DMS114 treated with DMSO at 0.1 percent for 48 hours (cell line): ENCODE results near the gene MYOCOS.
"Not testable (repeated sequence)": the region's sequence is repeated elsewhere in the genome, so short reads cannot be mapped to it uniquely, and the experiment has no call there.

Experiments
- DNase-seq: peaks from one replicate; lab custom pipeline; 2025; ENCODE audit not compliant: unreplicated experiment; lab: John Stamatoyannopoulos, UW

MYOCOS gene

GRCh38 chr1:171622152-171622462, at the start of gene MYOCOS:
Gene MYOCOS (plus strand): TSS chr1:171622243. CDS start chr1:171623884, 1,641 bp downstream.
- no peak for DNase-seq

DNA sequence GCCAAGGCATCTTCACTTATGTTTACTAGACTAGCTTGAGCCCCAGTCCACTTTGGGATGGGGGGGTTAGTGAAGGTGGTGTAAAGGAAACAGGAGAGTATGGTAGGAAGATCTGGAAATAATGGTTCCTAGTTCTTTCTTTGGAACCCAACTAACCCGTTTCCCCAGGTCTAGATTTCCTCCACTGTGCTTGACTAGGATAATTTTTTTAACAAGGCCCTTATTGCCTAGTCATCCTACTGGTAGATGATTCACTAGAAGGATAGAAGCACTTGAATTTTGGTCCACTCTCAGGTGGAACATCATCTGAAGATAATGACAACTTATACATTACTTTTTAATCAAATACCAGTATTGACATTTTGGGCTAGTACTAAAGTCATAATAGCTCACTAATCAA, 45.9 kb upstream of the MYOCOS start:
- no peak for DNase-seq

DNA sequence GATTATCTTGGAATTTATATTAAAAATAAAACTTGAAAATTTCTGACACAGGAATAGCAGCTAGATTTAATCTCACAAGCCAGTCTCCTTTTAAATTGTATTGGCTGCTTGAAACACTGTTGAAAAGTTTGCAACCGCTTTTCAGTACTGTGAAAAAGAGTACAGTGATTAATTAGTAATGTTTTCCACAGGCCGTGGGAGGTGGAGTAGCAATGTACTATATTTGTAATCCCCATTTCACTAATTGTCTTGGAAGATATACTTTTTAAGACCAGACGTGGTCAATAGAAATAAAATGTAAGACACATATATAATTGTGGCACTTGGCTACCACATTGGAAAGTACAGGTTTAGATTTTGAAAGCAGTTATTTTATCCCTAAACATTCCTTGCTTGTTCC, 40.8 kb upstream of the MYOCOS start:
- DNase-seq: no peak

DNA sequence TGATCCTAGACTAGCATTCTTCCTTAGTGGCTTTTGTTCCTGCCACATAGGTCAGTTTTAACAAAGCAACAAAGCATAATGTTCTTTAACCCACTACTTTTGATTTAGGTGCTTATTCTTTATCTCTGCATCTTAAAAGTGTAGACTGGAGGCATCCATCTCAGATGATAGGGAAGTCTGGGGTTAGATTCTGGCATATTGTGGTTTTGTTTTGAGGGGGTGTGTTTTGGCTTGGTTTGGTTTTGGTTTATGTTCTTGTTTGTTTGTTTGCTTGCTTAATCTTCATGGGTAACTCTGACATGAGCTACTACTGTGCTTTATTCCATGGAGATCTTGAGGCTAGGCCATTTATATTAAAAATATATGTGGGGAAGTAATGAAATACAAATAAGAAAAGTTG, 40.3 kb upstream of the MYOCOS start:
- DNase-seq: no peak

DNA sequence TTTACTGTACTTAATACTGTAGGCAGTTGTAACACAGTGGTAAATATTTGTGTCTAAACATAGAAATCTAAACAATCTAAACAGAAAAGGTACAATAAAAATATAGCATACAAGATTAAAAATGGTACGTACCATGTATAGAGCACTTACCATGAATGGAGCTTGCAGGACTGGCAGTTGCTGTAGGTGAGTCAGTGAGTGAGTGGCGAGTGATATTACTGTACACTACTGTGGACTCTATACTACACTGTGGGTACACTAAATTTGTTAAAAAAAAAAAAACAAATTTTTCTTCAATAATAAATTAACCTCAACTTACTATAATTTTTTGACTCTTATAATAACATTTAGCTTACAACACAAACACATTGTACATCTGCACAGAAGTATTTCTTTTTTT, 39.5 kb upstream of the MYOCOS start:
- DNase-seq: no peak

- DNase-seq: no peak
Measured at GRCh38 chr1:171583591-171584201, 38.3 kb upstream of the MYOCOS start.

DNA sequence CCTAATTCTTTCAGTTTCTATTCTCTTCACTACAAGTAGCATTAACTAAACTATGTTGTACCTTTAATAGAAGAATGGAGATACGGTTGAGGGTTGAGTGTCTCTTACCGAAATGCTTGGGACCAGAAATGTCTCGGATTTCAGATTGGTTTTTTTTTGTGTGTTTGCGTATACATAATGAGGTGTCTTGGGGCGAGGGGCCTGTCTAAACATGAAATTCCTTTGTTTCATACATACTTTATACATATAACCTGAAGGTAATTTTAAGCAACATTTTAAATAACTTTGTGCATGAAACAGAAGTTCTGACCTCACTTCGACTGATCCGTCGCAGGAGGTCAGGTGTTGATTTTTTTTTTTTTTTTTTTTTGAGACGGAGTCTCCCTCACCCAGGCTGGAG, 36.3 kb upstream of the MYOCOS start:
- DNase-seq: no peak

GRCh38 chr1:171588230-171588629, 33.8 kb upstream of the MYOCOS start:
- no peak for DNase-seq

DNA sequence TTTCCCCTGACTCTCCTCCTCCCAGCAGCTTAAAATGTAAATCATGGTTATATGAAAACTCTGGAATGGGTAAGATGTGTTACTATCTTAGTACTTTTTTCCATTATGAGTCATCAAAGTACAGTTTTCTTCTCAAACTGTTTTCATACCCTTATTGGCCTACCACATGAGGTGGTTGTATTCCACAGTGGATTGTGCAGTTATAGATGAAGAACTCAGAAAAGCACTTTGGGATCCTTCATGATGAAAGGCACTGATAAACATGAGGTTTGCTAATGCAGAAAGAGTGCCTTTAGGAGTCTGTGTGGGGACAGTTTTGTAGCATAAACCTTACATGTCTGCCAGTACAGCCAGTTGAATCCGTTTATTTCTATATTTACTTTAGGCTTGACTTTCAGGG, 32.0 kb upstream of the MYOCOS start:
- no peak for DNase-seq

GRCh38 chr1:171595324-171595723, 26.7 kb upstream of the MYOCOS start:
- no peak for DNase-seq

DNA sequence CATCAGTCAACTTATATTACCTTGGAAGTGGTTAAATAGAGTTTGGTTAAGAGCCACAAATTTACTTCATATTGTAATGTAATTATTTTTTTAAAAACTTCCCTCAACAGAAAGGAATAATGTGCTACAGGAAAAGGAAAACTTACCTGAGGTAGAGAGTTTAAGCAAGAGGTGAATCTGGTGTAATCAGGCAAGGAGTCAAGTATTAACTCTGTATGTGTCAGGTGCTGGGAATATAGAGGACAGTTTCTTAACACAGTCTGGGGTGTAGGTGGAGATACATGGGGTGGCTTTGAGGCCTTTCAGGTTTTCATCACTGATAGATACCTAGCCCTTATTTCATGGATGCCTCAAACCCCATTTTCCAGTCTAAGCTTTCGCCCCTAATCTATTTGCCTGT, 25.9 kb upstream of the MYOCOS start:
- no peak for DNase-seq

- no peak for DNase-seq
Measured at GRCh38 chr1:171596705-171597104, 25.3 kb upstream of the MYOCOS start.

DNA sequence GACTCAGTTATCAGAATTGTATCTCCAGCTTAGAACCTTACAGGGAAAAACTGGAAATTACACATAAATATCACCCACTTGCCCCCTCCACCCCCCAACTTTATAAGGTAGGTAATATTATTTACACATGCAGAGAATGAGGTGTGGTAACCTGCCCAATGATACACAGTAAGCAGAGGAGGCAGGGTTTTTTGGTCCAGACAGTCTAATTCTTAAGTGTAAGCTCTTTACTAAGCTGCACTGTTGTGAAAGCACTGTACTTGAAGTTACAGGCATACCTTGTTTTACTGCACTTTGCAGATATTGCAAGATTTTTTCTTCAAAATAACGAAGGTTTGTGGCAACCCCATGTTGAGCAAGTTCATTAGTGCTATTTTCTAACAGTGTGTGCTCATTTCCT, 24.8 kb upstream of the MYOCOS start:
- DNase-seq: no peak

- not testable (repeated sequence) for DNase-seq
Measured at GRCh38 chr1:171600310-171600709, 21.7 kb upstream of the MYOCOS start.

GRCh38 chr1:171600862-171601261, 21.2 kb upstream of the MYOCOS start:
- DNase-seq: no peak

- DNase-seq: not testable (repeated sequence)
Measured at GRCh38 chr1:171603042-171603441, 19.0 kb upstream of the MYOCOS start.

DNA sequence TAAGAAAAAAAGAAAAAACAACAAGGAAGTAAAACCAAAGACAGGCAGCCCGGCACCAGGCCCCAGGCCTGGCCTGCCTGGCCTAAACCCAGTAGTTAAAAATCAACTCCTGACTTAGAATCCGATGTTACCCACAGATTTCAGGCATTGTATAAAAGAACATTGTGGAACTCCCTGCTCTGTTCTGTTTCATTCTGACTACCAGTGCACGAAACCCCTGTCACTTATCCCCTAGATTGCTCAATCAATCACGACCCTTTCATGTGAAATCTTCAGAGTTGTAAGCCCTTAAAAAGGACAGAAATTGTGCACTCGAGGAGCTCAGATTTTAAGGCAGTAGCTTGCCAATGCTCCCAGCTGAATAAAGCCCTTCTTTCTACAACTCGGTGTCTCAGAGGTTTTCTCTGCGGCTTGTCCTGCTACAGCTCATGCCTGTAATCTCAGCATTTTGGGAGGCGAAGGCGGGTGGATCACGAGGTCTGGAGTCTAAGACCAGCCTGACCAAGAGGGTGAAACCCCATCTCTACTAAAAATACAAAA, 15.6 kb upstream of the MYOCOS start:
- no peak for DNase-seq

DNA sequence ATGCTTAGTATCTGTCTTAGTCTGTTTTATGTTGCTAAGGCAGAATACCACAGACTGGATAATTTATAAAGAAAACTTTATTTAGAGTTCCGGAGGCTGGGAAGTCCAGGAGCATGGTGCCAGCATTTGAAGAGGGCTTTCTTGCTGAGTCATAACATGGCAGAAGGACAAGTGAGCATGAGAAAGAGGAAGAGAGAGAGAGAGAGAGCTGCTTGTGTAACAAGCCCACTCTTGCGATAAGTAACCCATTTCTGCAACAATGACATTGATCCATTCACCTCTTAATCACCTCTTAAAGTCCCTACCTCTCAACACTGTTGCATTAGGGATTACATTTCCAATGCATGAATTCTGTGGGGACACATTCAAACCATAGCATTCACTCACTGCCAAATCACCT, 11.7 kb upstream of the MYOCOS start:
- no peak for DNase-seq

GRCh38 chr1:171611306-171611705, 10.7 kb upstream of the MYOCOS start:
- no peak for DNase-seq

GRCh38 chr1:171613282-171613681, 8.8 kb upstream of the MYOCOS start:
- DNase-seq: no peak

GRCh38 chr1:171615122-171615906, 6.7 kb upstream of the MYOCOS start:
- DNase-seq: not testable (repeated sequence)

GRCh38 chr1:171616586-171616985, 5.5 kb upstream of the MYOCOS start:
- DNase-seq: no peak
